Uterine smooth muscle cell (primary cell): ENCODE results near the gene METTL25. TPM values are rescaled to one million over a fixed set of nuclear protein-coding genes. Genes with fewer than 3 reads are reported as not detected.

Experiments used
- total RNA-seq: library from RNA; depleted of rRNA; stranded (reverse); fragments of >200 nt; gene quantifications from 2 replicates; pipeline ENCODE4 v1.2.3, GENCODE V29; 2014

METTL25 gene, protein sequence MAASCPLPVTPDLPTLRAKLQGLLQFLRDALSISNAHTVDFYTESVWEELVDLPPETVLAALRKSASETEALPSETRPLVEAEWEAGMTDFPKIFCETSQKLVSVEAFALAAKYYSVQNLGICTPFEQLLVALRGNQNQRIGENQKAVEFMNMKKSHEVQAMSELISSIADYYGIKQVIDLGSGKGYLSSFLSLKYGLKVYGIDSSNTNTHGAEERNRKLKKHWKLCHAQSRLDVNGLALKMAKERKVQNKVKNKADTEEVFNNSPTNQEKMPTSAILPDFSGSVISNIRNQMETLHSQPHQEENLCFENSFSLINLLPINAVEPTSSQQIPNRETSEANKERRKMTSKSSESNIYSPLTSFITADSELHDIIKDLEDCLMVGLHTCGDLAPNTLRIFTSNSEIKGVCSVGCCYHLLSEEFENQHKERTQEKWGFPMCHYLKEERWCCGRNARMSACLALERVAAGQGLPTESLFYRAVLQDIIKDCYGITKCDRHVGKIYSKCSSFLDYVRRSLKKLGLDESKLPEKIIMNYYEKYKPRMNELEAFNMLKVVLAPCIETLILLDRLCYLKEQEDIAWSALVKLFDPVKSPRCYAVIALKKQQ
- total RNA-seq, result 5.2 and 5.5 TPM in 2 replicates

DNA sequence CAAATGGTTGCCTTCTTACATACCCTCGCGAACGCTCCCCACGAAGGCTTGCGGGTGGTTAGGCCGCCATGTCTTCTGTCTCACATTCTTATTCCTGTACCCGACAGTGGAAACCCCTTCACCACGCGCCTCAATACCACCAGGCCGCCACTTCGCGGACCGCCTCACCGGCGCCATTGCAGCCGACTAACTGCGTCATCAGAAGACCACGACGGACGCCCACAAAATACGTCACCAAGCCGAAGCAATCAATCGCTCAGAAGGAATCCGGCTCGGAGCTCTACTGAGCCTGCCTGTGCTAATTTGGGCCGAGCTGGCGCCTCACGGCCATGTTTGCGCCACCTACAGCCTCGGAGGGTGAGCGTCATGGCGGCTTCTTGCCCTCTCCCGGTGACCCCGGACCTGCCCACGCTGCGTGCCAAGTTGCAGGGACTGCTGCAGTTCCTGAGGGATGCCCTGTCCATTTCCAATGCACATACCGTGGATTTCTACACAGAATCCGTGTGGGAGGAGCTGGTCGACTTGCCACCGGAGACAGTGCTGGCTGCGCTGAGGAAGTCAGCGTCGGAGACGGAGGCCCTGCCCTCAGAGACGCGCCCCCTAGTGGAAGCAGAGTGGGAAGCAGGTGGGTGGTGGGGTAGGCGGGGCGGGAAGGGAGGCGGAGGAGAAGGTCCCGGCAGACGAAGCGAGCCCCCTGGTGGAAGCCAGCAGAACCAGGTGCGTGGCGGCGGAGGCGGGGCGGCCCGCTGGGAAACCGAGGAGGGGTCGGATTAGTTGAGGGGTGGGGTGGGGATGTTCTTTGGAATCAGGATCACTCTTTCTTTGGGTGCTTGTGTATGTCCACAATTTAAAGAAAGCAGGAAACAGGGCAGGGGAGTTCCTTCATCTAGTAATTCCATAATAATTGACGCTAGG, at the start of gene METTL25, which contains the start of gene CCDC59:
TSS of gene METTL25 (plus strand) at position 330 of the 915 bp plus-strand sequence. CDS start at position 367, 37 bp downstream.
TSS of gene CCDC59 (minus strand) at position 188 of the 915 bp plus-strand sequence. CDS start at position 177, 11 bp downstream.

Other genes with a start within 250 kb of the METTL25 start
- 62.2 and 94.0 TPM in 2 replicates for gene CCDC59, start 142 bp upstream of the METTL25 start, total RNA-seq